Measurements from ENCODE around the gene SHISA6. TPM values are rescaled to one million over a fixed set of nuclear protein-coding genes. Genes with fewer than 3 reads are reported as not detected.

The SHISA6 gene
- total and polyA plus RNA-seq, 4 donors = not detected

- Histone ChIP-seq H3K36me3 (ENCODE audit: control insufficient read depth in 4 of 4, insufficient read depth in 3 of 4, low read depth in 1 of 4, low read length in 3 of 4) (no peaks in the 10 kb centered on the region), H3K4me3 (ENCODE audit: low read depth in 1 of 3, low read length in 3 of 3) (no peak overlapping the region), H3K9ac (ENCODE audit: low read depth in 1 of 2, low read length in 2 of 2) (no peak overlapping the region), H3K27me3 (ENCODE audit: control insufficient read depth in 4 of 4, insufficient read depth in 4 of 4, low read length in 3 of 4) (peaks cover 0 to 9% (median 0%) of the 10 kb centered on the region in 4 donors), H3K9me3 (ENCODE audit: control insufficient read depth in 4 of 4, low read length in 3 of 4) (no peaks in the 10 kb centered on the region), H3K4me1 (ENCODE audit: control insufficient read depth in 4 of 4, insufficient read depth in 4 of 4, low read length in 3 of 4) (no peaks in the 10 kb centered on the region), H3K27ac (ENCODE audit: low read depth in 1 of 2, low read length in 2 of 2) (no peak overlapping the region)
- no peak for DNase-seq (ENCODE audit: low spot score)
- 72% methylated on average over 7 of the region's 7 CpGs for WGBS
- TF ChIP-seq JUND (IDR thresholded peaks at IDR 0.05) (no peak), EGR1 (IDR thresholded peaks at IDR 0.05; ENCODE audit: low read depth in 2 of 2) (no peak), RXRA (IDR thresholded peaks at IDR 0.05) (no peak), ATF3 (IDR thresholded peaks at IDR 0.05) (no peak), NR2F2 (IDR thresholded peaks at IDR 0.05) (no peak), GABPA (IDR thresholded peaks at IDR 0.05 in 1 of 2, conservative IDR thresholded peaks at IDR 0.05 in 1 of 2) (no peak), SP1 (IDR thresholded peaks at IDR 0.05) (no peak), YY1 (IDR thresholded peaks at IDR 0.05) (no peak), RAD21 (IDR thresholded peaks at IDR 0.05) (no peak), FOXA1 (IDR thresholded peaks at IDR 0.05) (no peak), CTCF (IDR thresholded peaks at IDR 0.05; ENCODE audit: low read depth, low read length, missing input control) (no peak), HNF4A (conservative IDR thresholded peaks at IDR 0.05) (no peak)
- TF ChIP-seq, protein P1, sequence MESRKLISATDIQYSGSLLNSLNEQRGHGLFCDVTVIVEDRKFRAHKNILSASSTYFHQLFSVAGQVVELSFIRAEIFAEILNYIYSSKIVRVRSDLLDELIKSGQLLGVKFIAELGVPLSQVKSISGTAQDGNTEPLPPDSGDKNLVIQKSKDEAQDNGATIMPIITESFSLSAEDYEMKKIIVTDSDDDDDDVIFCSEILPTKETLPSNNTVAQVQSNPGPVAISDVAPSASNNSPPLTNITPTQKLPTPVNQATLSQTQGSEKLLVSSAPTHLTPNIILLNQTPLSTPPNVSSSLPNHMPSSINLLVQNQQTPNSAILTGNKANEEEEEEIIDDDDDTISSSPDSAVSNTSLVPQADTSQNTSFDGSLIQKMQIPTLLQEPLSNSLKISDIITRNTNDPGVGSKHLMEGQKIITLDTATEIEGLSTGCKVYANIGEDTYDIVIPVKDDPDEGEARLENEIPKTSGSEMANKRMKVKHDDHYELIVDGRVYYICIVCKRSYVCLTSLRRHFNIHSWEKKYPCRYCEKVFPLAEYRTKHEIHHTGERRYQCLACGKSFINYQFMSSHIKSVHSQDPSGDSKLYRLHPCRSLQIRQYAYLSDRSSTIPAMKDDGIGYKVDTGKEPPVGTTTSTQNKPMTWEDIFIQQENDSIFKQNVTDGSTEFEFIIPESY (IDR thresholded peaks at IDR 0.05) = no peak
- TF ChIP-seq, protein P2, sequence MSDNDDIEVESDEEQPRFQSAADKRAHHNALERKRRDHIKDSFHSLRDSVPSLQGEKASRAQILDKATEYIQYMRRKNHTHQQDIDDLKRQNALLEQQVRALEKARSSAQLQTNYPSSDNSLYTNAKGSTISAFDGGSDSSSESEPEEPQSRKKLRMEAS (IDR thresholded peaks at IDR 0.05) = no peak
- TF ChIP-seq, protein P3, sequence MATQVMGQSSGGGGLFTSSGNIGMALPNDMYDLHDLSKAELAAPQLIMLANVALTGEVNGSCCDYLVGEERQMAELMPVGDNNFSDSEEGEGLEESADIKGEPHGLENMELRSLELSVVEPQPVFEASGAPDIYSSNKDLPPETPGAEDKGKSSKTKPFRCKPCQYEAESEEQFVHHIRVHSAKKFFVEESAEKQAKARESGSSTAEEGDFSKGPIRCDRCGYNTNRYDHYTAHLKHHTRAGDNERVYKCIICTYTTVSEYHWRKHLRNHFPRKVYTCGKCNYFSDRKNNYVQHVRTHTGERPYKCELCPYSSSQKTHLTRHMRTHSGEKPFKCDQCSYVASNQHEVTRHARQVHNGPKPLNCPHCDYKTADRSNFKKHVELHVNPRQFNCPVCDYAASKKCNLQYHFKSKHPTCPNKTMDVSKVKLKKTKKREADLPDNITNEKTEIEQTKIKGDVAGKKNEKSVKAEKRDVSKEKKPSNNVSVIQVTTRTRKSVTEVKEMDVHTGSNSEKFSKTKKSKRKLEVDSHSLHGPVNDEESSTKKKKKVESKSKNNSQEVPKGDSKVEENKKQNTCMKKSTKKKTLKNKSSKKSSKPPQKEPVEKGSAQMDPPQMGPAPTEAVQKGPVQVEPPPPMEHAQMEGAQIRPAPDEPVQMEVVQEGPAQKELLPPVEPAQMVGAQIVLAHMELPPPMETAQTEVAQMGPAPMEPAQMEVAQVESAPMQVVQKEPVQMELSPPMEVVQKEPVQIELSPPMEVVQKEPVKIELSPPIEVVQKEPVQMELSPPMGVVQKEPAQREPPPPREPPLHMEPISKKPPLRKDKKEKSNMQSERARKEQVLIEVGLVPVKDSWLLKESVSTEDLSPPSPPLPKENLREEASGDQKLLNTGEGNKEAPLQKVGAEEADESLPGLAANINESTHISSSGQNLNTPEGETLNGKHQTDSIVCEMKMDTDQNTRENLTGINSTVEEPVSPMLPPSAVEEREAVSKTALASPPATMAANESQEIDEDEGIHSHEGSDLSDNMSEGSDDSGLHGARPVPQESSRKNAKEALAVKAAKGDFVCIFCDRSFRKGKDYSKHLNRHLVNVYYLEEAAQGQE (IDR thresholded peaks at IDR 0.05) = no peak
These were observed 139.7 kb downstream of the SHISA6 start for GRCh38 chr17:11380761-11381160.

DNA sequence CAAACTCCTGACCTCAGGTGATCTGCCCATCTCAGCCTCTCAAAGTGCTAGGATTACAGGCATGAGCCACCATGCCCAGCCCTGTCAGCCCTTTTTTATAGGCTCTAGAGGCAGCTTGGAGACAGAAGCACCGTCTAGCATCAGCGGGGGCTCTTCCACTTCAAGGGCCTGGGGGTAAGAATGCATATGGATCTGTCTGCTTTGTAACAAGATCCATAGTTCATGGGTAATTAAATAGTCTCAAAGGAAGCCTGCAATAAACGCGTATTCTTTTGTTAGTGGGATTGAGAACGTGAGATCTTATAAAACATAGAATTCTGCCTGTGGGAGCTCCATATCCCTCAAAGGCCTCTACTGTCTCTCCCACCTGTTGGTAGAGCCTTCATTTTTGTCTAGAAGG lies 142.1 kb downstream of the SHISA6 start:
- WGBS = 86% methylated on average over 5 of the region's 5 CpGs
- Histone ChIP-seq H3K9ac (ENCODE audit: low read depth in 1 of 2, low read length in 2 of 2) (no peak overlapping the region), H3K4me3 (ENCODE audit: low read depth in 1 of 3, low read length in 3 of 3) (no peak overlapping the region), H3K27me3 (ENCODE audit: control insufficient read depth in 4 of 4, insufficient read depth in 4 of 4, low read length in 3 of 4) (peaks cover 0 to 6% (median 0%) of the 10 kb centered on the region in 4 donors), H3K27ac (ENCODE audit: low read depth in 1 of 2, low read length in 2 of 2) (no peak overlapping the region), H3K36me3 (ENCODE audit: control insufficient read depth in 4 of 4, insufficient read depth in 3 of 4, low read depth in 1 of 4, low read length in 3 of 4) (no peaks in the 10 kb centered on the region), H3K4me1 (ENCODE audit: control insufficient read depth in 4 of 4, insufficient read depth in 4 of 4, low read length in 3 of 4) (no peaks in the 10 kb centered on the region), H3K9me3 (ENCODE audit: control insufficient read depth in 4 of 4, low read length in 3 of 4) (no peaks in the 10 kb centered on the region)
- TF ChIP-seq YY1 (IDR thresholded peaks at IDR 0.05) (no peak), TAF1 (conservative IDR thresholded peaks at IDR 0.05) (no peak), HNF4A (conservative IDR thresholded peaks at IDR 0.05) (no peak), FOXA1 (IDR thresholded peaks at IDR 0.05) (no peak), ATF3 (IDR thresholded peaks at IDR 0.05) (no peak), JUND (IDR thresholded peaks at IDR 0.05) (no peak)
- DNase-seq (ENCODE audit: low spot score) = no peak

Data from liver (tissue), 9 donors.